Stomach (tissue), 4 donors: ENCODE data around the gene EP300.

Experiments
- CTCF ChIP-seq, 7 experiments: fragments of 450-650 bp in 4 of 7; fragments of 200-600 bp in 3 of 7; sonication (generic) in 3 of 7; IDR thresholded peaks; one replicate each; pipeline ENCODE4 v1.5.1; 2016 to 2019; ENCODE audit warnings: antibody characterized with exemption in 7 of 7, control low read depth in 2 of 7, mild to moderate bottlenecking in 1 of 7
- EP300 ChIP-seq: sonication (generic); formaldehyde crosslinking; IDR thresholded peaks from one replicate; pipeline ENCODE4 v1.6.1; 2017; ENCODE audit warnings: antibody characterized with exemption
- POLR2A ChIP-seq, 4 donors: fragments of 450-650 bp; IDR thresholded peaks; one replicate each; pipeline ENCODE4 v1.6.1; 2016; ENCODE audit warnings: antibody characterized with exemption in 4 of 4, control low read depth in 2 of 4, mild to moderate bottlenecking in 1 of 4, moderate library complexity in 1 of 4
- POLR2AphosphoS5 ChIP-seq, 3 donors: sonication (generic); formaldehyde crosslinking; IDR thresholded peaks; one replicate each; pipeline ENCODE4 v1.6.1; 2016; ENCODE audit warnings: antibody characterized with exemption in 3 of 3

DNA sequence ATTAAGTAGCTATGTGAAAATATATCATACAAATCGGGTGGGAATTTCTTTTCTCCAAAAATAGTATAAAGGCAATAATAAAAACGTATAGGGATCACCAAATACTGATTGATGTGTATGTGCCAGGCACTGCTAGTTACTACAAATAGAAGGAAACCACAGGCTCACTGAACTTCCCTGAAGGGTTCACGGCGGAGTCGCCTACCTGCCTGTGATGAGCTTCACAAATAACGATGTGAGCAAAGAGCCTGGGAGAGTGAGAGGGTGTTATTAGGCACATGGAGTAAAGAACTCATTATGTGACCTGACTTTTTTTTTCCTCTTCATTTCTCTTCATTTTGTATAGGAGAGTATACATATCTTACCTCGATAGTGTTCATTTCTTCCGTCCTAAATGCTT is 76.8 kb downstream of the EP300 start:
- no peak for TF ChIP-seq POLR2AphosphoS5 (IDR thresholded peaks at IDR 0.05)
- TF ChIP-seq CTCF (IDR thresholded peaks at IDR 0.05): no peak
- no peak for TF ChIP-seq EP300
- TF ChIP-seq POLR2A (IDR thresholded peaks at IDR 0.05): no peak
